ENCODE measurements around the gene ADAM15.

The ADAM15 gene

GRCh38 chr1:155013632-155014031 lies 37.5 kb upstream of the ADAM15 start:
- no peak overlapping the region for H3K9ac ChIP-seq (ENCODE audit: low read length)
- no peak overlapping the region for H3K4me2 ChIP-seq (ENCODE audit: low read length)
- no peaks in the 10 kb centered on the region for H3F3A ChIP-seq (ENCODE audit: insufficient read depth, low read length)
- H3K9me2 ChIP-seq (ENCODE audit: low read depth, low read length): no peaks in the 10 kb centered on the region
- H3K27ac ChIP-seq (ENCODE audit: low read depth, low read length, poor library complexity, severe bottlenecking): no peak overlapping the region
- TF ChIP-seq CTCF (IDR thresholded peaks at IDR 0.05; ENCODE audit: low read length) (no peak), EZH2 (IDR thresholded peaks at IDR 0.05; ENCODE audit: borderline replicate concordance, low read length) (no peak)
- no peaks in the 10 kb centered on the region for H3K79me2 ChIP-seq (ENCODE audit: insufficient read depth, low read length)
- H3K36me3 ChIP-seq (ENCODE audit: insufficient read depth, low read length): peaks cover 4% of the 10 kb centered on the region
- H2AFZ ChIP-seq (ENCODE audit: low read length): no peak overlapping the region
- no peaks in the 10 kb centered on the region for H3K9me3 ChIP-seq (ENCODE audit: low read length)
- H3K4me1 ChIP-seq (ENCODE audit: insufficient read depth, low read length, severe bottlenecking): peaks cover 20% of the 10 kb centered on the region
- no peaks in the 10 kb centered on the region for H3K27me3 ChIP-seq (ENCODE audit: insufficient read depth, low read length)
- H3K4me3 ChIP-seq (ENCODE audit: low read depth, low read length, poor library complexity, severe bottlenecking): no peak overlapping the region
- no peaks in the 10 kb centered on the region for H4K20me1 ChIP-seq (ENCODE audit: insufficient read depth, low read length)

DNA sequence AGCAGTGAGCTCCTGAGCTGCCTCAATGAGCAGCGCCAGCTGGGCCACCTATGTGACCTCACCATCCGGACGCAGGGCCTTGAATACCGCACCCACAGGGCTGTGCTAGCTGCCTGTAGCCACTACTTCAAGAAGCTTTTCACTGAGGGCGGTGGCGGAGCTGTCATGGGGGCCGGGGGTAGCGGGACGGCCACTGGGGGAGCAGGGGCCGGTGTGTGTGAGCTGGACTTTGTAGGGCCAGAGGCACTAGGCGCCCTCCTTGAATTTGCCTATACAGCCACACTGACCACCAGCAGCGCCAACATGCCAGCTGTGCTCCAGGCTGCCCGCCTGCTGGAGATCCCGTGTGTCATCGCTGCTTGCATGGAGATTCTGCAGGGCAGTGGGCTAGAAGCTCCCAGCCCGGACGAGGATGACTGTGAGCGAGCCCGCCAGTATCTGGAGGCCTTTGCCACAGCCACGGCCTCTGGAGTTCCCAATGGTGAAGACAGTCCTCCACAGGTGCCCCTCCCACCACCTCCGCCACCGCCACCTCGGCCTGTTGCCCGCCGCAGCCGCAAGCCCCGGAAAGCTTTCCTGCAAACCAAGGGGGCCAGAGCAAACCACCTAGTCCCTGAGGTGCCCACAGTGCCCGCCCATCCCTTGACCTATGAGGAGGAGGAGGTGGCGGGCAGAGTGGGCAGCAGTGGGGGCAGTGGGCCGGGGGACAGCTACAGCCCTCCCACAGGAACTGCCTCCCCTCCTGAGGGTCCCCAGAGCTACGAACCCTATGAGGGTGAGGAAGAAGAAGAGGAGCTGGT lies 36.2 kb upstream of the ADAM15 start:
- Histone ChIP-seq H3K9me2 (ENCODE audit: low read depth, low read length) (no peaks in the 10 kb centered on the region), H2AFZ (ENCODE audit: low read length) (no peak overlapping the region), H3K27ac (ENCODE audit: low read depth, low read length, poor library complexity, severe bottlenecking) (no peak overlapping the region), H3K9ac (ENCODE audit: low read length) (no peak overlapping the region), H3F3A (ENCODE audit: insufficient read depth, low read length) (no peaks in the 10 kb centered on the region), H3K79me2 (ENCODE audit: insufficient read depth, low read length) (no peaks in the 10 kb centered on the region), H3K9me3 (ENCODE audit: low read length) (no peaks in the 10 kb centered on the region), H3K4me2 (ENCODE audit: low read length) (no peak overlapping the region), H3K36me3 (ENCODE audit: insufficient read depth, low read length) (peaks cover 4% of the 10 kb centered on the region), H3K4me3 (ENCODE audit: low read depth, low read length, poor library complexity, severe bottlenecking) (no peak overlapping the region), H3K4me1 (ENCODE audit: insufficient read depth, low read length, severe bottlenecking) (peaks cover 20% of the 10 kb centered on the region), H4K20me1 (ENCODE audit: insufficient read depth, low read length) (no peaks in the 10 kb centered on the region), H3K27me3 (ENCODE audit: insufficient read depth, low read length) (no peaks in the 10 kb centered on the region)
- TF ChIP-seq EZH2 (IDR thresholded peaks at IDR 0.05; ENCODE audit: borderline replicate concordance, low read length): no peak
- no peak for TF ChIP-seq CTCF (IDR thresholded peaks at IDR 0.05; ENCODE audit: low read length)

DNA sequence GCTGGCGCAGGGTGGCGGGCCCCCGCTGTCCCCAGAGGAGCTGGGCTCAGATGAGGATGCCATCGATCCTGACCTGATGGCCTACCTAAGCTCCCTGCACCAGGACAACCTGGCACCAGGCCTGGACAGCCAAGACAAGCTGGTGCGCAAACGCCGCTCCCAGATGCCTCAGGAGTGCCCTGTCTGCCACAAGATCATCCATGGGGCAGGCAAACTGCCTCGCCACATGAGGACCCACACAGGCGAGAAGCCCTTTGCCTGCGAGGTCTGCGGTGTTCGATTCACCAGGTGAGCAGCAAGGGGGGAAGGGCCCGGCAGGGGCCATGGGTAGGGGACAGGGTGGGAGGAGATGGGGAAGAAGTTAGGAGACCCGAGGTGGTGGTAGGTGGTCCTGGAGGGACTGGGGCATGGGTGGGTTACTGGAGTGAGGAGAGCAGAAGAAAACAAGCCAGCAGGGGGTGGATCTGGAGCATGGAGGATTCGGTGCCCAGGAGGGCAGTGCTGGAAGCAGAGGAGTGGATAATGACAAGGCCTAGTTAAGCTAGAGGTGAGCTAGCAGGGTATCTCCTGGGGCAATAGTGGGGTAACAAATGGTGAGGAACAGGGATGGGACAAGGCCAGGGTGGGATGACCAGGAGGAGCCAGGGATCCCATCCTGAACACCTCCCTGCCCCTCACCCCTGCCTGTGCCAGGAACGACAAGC lies 35.4 kb upstream of the ADAM15 start:
- Histone ChIP-seq H3K36me3 (ENCODE audit: insufficient read depth, low read length) (peaks cover 4% of the 10 kb centered on the region), H3K9me2 (ENCODE audit: low read depth, low read length) (no peaks in the 10 kb centered on the region), H3K9ac (ENCODE audit: low read length) (no peak overlapping the region), H3K4me1 (ENCODE audit: insufficient read depth, low read length, severe bottlenecking) (peaks cover 20% of the 10 kb centered on the region), H3K27me3 (ENCODE audit: insufficient read depth, low read length) (no peaks in the 10 kb centered on the region), H3K4me2 (ENCODE audit: low read length) (no peak overlapping the region), H3K9me3 (ENCODE audit: low read length) (no peaks in the 10 kb centered on the region), H3F3A (ENCODE audit: insufficient read depth, low read length) (no peaks in the 10 kb centered on the region), H3K4me3 (ENCODE audit: low read depth, low read length, poor library complexity, severe bottlenecking) (no peak overlapping the region), H2AFZ (ENCODE audit: low read length) (no peak overlapping the region), H3K79me2 (ENCODE audit: insufficient read depth, low read length) (no peaks in the 10 kb centered on the region), H3K27ac (ENCODE audit: low read depth, low read length, poor library complexity, severe bottlenecking) (no peak overlapping the region), H4K20me1 (ENCODE audit: insufficient read depth, low read length) (no peaks in the 10 kb centered on the region)
- TF ChIP-seq CTCF (IDR thresholded peaks at IDR 0.05; ENCODE audit: low read length) (no peak), EZH2 (IDR thresholded peaks at IDR 0.05; ENCODE audit: borderline replicate concordance, low read length) (no peak)

All from OCI-LY1 (cell line).